GM12872 (cell line): ENCODE data around the gene HTR2A.

Experiments used
- CTCF ChIP-seq: IDR thresholded peaks from 3 replicates; pipeline ENCODE4 v1.5.1; 2011; ENCODE audit warnings: low read depth, mild to moderate bottlenecking, low read length, moderate library complexity; ENCODE audit not compliant: insufficient read depth

Gene HTR2A

GRCh38 chr13:46834657-46835056, 62.2 kb downstream of the HTR2A start:
- TF ChIP-seq CTCF: no peak

- peak; percentile 62 for TF ChIP-seq CTCF
Observed at GRCh38 chr13:46831588-46832194, 65.2 kb downstream of the HTR2A start.

GRCh38 chr13:46830405-46831005, 66.3 kb downstream of the HTR2A start:
- no peak for TF ChIP-seq CTCF

- no peak for TF ChIP-seq CTCF
Observed at GRCh38 chr13:46822551-46822950, 74.3 kb downstream of the HTR2A start.

- no peak for TF ChIP-seq CTCF
Observed at GRCh38 chr13:46817838-46818476, 78.9 kb downstream of the HTR2A start.

GRCh38 chr13:46817095-46817494, 79.8 kb downstream of the HTR2A start:
- no peak for TF ChIP-seq CTCF

GRCh38 chr13:46816371-46816770, 80.5 kb downstream of the HTR2A start:
- no peak for TF ChIP-seq CTCF
